ENCODE data around the gene HEATR5A. TPM values are rescaled to one million over a fixed set of nuclear protein-coding genes. Genes with fewer than 3 reads are reported as not detected.
"Not testable (repeated sequence)": the region's sequence is repeated elsewhere in the genome, so short reads cannot be mapped to it uniquely, and the experiment has no call there.

Gene HEATR5A
- total RNA-seq, 1 experiment from 2014 or later: 19.0 TPM

DNA sequence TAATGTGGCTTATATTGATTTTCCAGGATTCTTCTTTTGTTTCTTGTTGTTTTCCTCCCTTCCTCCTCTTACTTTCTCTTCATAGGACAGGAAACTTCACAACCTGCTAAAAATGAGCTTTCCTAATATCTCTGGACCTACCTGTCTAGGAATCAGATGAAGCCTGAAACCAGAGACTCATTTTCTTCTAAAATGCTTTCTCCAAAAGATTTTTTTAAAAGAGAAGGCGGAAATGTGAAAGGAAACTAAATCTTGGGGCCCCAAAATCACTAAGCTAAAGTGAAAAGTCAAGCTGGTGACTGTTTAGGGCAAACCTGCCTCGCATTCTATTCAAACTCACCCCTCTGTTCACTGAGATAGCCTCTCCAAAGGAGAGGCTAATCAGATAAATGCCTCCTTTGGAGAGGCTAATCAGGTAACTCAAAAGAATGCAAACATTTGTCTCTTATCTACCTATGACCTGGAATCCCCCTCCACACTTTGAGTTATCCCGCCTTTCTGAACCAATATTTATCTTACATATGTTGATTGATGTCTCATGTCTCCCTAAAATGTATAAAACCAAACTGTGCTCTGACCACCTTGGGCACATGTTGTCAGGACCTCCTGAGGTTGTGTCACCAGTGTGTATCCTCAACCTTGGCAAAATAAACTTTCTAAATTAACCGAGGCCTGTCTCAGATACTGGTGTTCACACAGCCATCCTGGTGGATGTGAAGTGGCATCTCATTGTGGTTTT is 140.0 kb downstream of the HEATR5A start:
- Histone ChIP-seq H3K36me3 (ENCODE audit: insufficient read depth, low read length, poor library complexity, severe bottlenecking) (no peaks in the 10 kb centered on the region), H3K27me3 (replicated peaks; ENCODE audit: insufficient read depth, low read depth, low read length, poor library complexity) (no peaks in the 10 kb centered on the region), H3K4me3 (ENCODE audit: low read depth, low read length, poor library complexity, severe bottlenecking) (no peak overlapping the region), H3K27ac (ENCODE audit: low read depth, low read length, poor library complexity, severe bottlenecking) (no peak overlapping the region), H3K9me3 (ENCODE audit: low read depth, low read length, poor library complexity, severe bottlenecking) (peaks cover 7% of the 10 kb centered on the region), H3K4me1 (ENCODE audit: insufficient read depth, low read length, poor library complexity, severe bottlenecking) (no peaks in the 10 kb centered on the region)
- ChIA-PET POLR2A (ENCODE audit: low non-redundant PET) (no interaction called here), CTCF (no interaction called here)
- TF ChIP-seq CTCF (conservative IDR thresholded peaks at IDR 0.05; ENCODE audit: low read depth, low read length) (no peak), EZH2 (IDR thresholded peaks at IDR 0.05; ENCODE audit: borderline replicate concordance, low read depth, low read length, poor library complexity, severe bottlenecking) (no peak)
- no TSS peak for BruUV-seq (replicated peaks)
- no peak for DNase-seq (ENCODE audit: low spot score)
- intact Hi-C loops (cut with micrococcal nuclease; ENCODE audit: unreplicated experiment): no loop called here

DNA sequence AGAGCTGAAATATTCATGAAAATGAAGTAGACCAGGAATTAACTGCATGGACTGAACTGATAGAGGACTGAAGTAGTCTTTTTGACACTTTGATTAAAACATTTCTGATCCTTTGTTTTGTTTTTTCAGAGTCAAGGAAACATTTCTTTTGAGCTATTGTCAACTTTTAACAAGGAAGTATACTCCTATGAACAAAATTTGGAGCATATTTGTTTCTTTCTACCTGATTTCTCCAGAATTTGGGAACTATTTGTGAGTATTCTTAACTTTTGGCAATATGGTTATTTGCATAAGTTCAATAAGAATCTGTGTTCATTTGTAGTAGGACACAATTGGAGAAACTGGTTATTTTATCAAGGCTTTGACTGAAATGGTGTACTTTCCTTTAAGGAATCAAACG is 141.5 kb downstream of the HEATR5A start:
- ChIA-PET POLR2A (ENCODE audit: low non-redundant PET) (interaction anchor here (0.7 kb wide), 1 partner anchor 22 kb away, joined by 6 read pairs; no protein-coding TSS in a partner anchor), CTCF (no interaction called here)
- TF ChIP-seq CTCF (conservative IDR thresholded peaks at IDR 0.05; ENCODE audit: low read depth, low read length): no peak
- no peak for TF ChIP-seq EZH2 (IDR thresholded peaks at IDR 0.05; ENCODE audit: borderline replicate concordance, low read depth, low read length, poor library complexity, severe bottlenecking)
- Histone ChIP-seq H3K9me3 (ENCODE audit: low read depth, low read length, poor library complexity, severe bottlenecking) (peaks cover 7% of the 10 kb centered on the region), H3K27me3 (replicated peaks; ENCODE audit: insufficient read depth, low read depth, low read length, poor library complexity) (no peaks in the 10 kb centered on the region), H3K27ac (ENCODE audit: low read depth, low read length, poor library complexity, severe bottlenecking) (no peak overlapping the region), H3K36me3 (ENCODE audit: insufficient read depth, low read length, poor library complexity, severe bottlenecking) (no peaks in the 10 kb centered on the region), H3K4me1 (ENCODE audit: insufficient read depth, low read length, poor library complexity, severe bottlenecking) (no peaks in the 10 kb centered on the region), H3K4me3 (ENCODE audit: low read depth, low read length, poor library complexity, severe bottlenecking) (no peak overlapping the region)
- intact Hi-C loops (cut with micrococcal nuclease; ENCODE audit: unreplicated experiment): no loop called here
- no peak for DNase-seq (ENCODE audit: low spot score)
- no TSS peak for BruUV-seq (replicated peaks)

DNA sequence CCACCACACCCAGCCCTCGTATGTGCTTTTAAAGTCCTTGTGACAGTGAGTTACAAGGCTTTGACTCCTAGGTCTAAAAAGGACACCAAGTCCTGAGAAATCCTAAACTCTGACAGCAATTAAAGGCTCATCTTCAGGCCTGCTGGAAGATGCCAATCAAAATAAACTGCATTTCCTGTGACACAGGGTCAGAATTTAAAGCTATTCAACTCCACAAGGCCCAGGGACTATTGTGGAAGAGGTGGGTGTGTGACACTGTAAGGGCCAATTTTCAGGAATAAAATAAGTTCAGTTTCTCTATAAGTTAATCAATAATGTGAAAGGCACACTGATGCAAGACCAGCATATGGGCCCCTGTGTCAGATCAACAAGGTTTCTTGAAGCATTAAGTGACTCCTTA is 143.3 kb downstream of the HEATR5A start:
- H3K9me3 ChIP-seq (ENCODE audit: low read depth, low read length, poor library complexity, severe bottlenecking): peaks cover 7% of the 10 kb centered on the region
- intact Hi-C loops (cut with micrococcal nuclease; ENCODE audit: unreplicated experiment): no loop called here
- POLR2A ChIA-PET (ENCODE audit: low non-redundant PET): no interaction called here
- no peaks in the 10 kb centered on the region for H3K4me1 ChIP-seq (ENCODE audit: insufficient read depth, low read length, poor library complexity, severe bottlenecking)
- H3K36me3 ChIP-seq (ENCODE audit: insufficient read depth, low read length, poor library complexity, severe bottlenecking): no peaks in the 10 kb centered on the region
- no TSS peak for BruUV-seq (replicated peaks)
- no peak overlapping the region for H3K27ac ChIP-seq (ENCODE audit: low read depth, low read length, poor library complexity, severe bottlenecking)
- TF ChIP-seq EZH2 (IDR thresholded peaks at IDR 0.05; ENCODE audit: borderline replicate concordance, low read depth, low read length, poor library complexity, severe bottlenecking): no peak
- TF ChIP-seq CTCF (conservative IDR thresholded peaks at IDR 0.05; ENCODE audit: low read depth, low read length): no peak
- H3K4me3 ChIP-seq (ENCODE audit: low read depth, low read length, poor library complexity, severe bottlenecking): no peak overlapping the region
- CTCF ChIA-PET: no interaction called here
- DNase-seq (ENCODE audit: low spot score): no peak
- no peaks in the 10 kb centered on the region for H3K27me3 ChIP-seq (replicated peaks; ENCODE audit: insufficient read depth, low read depth, low read length, poor library complexity)

DNA sequence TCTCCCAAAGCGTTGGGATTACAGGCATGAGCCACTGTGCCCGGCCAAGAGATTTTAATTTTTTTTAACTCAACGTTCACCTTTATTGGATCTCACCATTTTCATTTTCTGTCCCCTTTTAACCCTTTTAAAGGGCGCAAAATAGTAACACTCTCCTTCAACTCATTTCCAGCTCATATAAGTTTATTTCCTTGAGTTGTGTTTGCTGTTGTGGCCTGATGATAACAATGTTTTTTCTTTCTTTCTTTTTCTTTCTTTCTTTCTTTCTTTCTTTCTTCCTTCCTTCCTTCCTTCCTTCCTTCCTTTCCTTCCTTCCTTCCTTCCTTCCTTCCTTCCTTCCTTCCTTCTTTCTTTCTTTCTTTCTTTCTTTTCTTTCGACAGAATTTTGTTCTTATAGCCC is 143.9 kb downstream of the HEATR5A start:
- H3K36me3 ChIP-seq (ENCODE audit: insufficient read depth, low read length, poor library complexity, severe bottlenecking); DNase-seq (ENCODE audit: low spot score); intact Hi-C loops (cut with micrococcal nuclease; ENCODE audit: unreplicated experiment); H3K4me1 ChIP-seq (ENCODE audit: insufficient read depth, low read length, poor library complexity, severe bottlenecking); H3K4me3 ChIP-seq (ENCODE audit: low read depth, low read length, poor library complexity, severe bottlenecking); POLR2A ChIA-PET (ENCODE audit: low non-redundant PET); BruUV-seq (replicated peaks); H3K9me3 ChIP-seq (ENCODE audit: low read depth, low read length, poor library complexity, severe bottlenecking); CTCF ChIA-PET; H3K27ac ChIP-seq (ENCODE audit: low read depth, low read length, poor library complexity, severe bottlenecking); H3K27me3 ChIP-seq (replicated peaks; ENCODE audit: insufficient read depth, low read depth, low read length, poor library complexity): not testable (repeated sequence)
